K562 (cell line): ENCODE data around the gene CEACAM8. TPM values are rescaled to one million over a fixed set of nuclear protein-coding genes. Genes with fewer than 3 reads are reported as not detected.

Experiments used
- ADNP ChIP-seq: fragments of 200-800 bp; sonication (Bioruptor generic); IDR thresholded peaks from 2 replicates; pipeline ENCODE4 v1.6.1; 2016; ENCODE audit warnings: missing genetic modification characterization, missing compliant biosample characterization
- BRCA1 ChIP-seq, 2 experiments: fragments of 450-650 bp in 1 of 2; sonication (generic) in 1 of 2; formaldehyde crosslinking in 1 of 2; IDR thresholded peaks; 2 replicates each; pipeline versions ENCODE4 v1.5.0 to v1.6.1; 2017 to 2020; ENCODE audit warnings: mild to moderate bottlenecking in 1 of 2, missing genetic modification reagents in 1 of 2
- THRAP3 ChIP-seq: fragments of 450-650 bp; IDR thresholded peaks from 2 replicates; pipeline ENCODE4 v1.6.1; 2016; ENCODE audit warnings: mild to moderate bottlenecking, inconsistent platforms, borderline replicate concordance
- ZNF384 ChIP-seq: IDR thresholded peaks from 2 replicates; pipeline ENCODE4 v1.6.1; 2012; ENCODE audit warnings: low read depth, low read length, improper control_type of control experiment
- polyA plus RNA-seq, 8 experiments: library from polyadenylated mRNA; depleted of rRNA in 4 of 8; stranded (reverse) in 5 of 8; unstranded in 3 of 8; fragments of >200 nt; fragmentation: Nextera tagmentation in 2 of 8; fragmentation: Illumina TruSeq in 1 of 8; extraction: Ambion mirVana in 2 of 8; extraction: Trizol in 1 of 8; gene quantifications; 2 replicates each; pipeline versions ENCODE4 v1.2.1 to v1.2.3, GENCODE V29; 2011 to 2014; ENCODE audit warnings: inconsistent platforms in 1 of 8, missing spikeins in 1 of 8
- total RNA-seq, 7 experiments: library from RNA; depleted of rRNA in 6 of 7; stranded (reverse); fragments of >200 nt in 6 of 7; fragmentation: Illumina TruSeq in 2 of 7; extraction: Trizol in 2 of 7; gene quantifications; 2 replicates each; pipeline versions ENCODE4 v1.2.1 to v1.2.3, GENCODE V29; 2011 to 2021; ENCODE audit warnings: low replicate concordance in 1 of 7
- TF ChIP-seq, protein P1 (sequence below), 3 experiments: IDR thresholded peaks in 2 of 3; conservative IDR thresholded peaks in 1 of 3; 2 replicates each; pipeline ENCODE4 v1.5.1; 2011 to 2012; ENCODE audit warnings: low read length in 3 of 3, mild to moderate bottlenecking in 3 of 3, control low read depth in 2 of 3, improper control_type of control experiment in 1 of 3, inconsistent platforms in 1 of 3, low read depth in 1 of 3, mixed read lengths in 1 of 3, moderate library complexity in 1 of 3; ENCODE audit not compliant: insufficient read depth in 2 of 3
- TF ChIP-seq, protein P2 (sequence below): fragments of 450-650 bp; IDR thresholded peaks from 2 replicates; pipeline ENCODE4 v1.6.1; 2016; ENCODE audit warnings: mild to moderate bottlenecking, moderate library complexity

Gene CEACAM8
- total and polyA plus RNA-seq, 9 of the 15 experiments (the other 6 are each of a cell fraction or from before 2014, with no cell fraction given), result not detected

DNA sequence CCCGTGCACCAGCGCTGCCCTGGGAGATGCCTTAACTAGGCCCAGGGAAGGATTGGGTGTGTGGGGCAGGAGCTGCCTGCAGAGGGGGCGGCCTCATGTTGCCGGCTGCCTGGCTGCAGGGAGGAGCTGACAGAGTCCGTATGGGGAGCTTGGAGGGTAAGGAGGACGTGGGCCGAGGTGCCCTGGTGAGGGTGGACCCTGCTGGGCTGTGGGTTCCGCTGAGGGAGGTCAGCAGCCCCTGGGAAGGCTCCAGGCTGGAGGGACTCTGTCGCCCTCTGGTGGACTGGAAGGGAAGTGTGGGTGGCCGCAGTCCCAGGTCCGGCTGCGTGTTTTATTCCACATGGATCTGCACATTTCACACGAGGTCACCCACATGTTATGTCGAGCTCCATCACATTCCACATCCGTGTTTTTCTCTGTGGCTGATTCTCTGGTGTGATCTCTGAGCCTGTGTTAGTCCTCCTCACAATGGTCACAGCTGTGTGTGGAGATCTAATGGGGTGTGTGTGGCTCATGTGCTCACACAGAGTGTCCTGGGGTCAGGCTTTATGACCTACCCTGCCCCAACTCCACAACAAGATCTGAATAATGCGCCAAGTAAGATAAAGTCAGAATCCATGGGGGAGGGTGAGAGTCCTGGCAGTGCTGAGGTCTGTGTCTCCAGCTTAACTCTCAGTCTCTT is 1.8 kb upstream of the CEACAM8 start (continued):
- no peak for TF ChIP-seq ZNF384
- TF ChIP-seq, protein P1, sequence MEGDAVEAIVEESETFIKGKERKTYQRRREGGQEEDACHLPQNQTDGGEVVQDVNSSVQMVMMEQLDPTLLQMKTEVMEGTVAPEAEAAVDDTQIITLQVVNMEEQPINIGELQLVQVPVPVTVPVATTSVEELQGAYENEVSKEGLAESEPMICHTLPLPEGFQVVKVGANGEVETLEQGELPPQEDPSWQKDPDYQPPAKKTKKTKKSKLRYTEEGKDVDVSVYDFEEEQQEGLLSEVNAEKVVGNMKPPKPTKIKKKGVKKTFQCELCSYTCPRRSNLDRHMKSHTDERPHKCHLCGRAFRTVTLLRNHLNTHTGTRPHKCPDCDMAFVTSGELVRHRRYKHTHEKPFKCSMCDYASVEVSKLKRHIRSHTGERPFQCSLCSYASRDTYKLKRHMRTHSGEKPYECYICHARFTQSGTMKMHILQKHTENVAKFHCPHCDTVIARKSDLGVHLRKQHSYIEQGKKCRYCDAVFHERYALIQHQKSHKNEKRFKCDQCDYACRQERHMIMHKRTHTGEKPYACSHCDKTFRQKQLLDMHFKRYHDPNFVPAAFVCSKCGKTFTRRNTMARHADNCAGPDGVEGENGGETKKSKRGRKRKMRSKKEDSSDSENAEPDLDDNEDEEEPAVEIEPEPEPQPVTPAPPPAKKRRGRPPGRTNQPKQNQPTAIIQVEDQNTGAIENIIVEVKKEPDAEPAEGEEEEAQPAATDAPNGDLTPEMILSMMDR (IDR thresholded peaks at IDR 0.05 in 2 of 3, conservative IDR thresholded peaks at IDR 0.05 in 1 of 3; ENCODE audit: insufficient read depth in 2 of 3, low read depth in 1 of 3, low read length in 3 of 3), result peak; percentile 81 to 92 (median 84)
- TF ChIP-seq BRCA1 (IDR thresholded peaks at IDR 0.05), result no peak
- TF ChIP-seq BRCA1 (CRISPR knock-in tag; IDR thresholded peaks at IDR 0.05), result no peak
- TF ChIP-seq, protein P2, sequence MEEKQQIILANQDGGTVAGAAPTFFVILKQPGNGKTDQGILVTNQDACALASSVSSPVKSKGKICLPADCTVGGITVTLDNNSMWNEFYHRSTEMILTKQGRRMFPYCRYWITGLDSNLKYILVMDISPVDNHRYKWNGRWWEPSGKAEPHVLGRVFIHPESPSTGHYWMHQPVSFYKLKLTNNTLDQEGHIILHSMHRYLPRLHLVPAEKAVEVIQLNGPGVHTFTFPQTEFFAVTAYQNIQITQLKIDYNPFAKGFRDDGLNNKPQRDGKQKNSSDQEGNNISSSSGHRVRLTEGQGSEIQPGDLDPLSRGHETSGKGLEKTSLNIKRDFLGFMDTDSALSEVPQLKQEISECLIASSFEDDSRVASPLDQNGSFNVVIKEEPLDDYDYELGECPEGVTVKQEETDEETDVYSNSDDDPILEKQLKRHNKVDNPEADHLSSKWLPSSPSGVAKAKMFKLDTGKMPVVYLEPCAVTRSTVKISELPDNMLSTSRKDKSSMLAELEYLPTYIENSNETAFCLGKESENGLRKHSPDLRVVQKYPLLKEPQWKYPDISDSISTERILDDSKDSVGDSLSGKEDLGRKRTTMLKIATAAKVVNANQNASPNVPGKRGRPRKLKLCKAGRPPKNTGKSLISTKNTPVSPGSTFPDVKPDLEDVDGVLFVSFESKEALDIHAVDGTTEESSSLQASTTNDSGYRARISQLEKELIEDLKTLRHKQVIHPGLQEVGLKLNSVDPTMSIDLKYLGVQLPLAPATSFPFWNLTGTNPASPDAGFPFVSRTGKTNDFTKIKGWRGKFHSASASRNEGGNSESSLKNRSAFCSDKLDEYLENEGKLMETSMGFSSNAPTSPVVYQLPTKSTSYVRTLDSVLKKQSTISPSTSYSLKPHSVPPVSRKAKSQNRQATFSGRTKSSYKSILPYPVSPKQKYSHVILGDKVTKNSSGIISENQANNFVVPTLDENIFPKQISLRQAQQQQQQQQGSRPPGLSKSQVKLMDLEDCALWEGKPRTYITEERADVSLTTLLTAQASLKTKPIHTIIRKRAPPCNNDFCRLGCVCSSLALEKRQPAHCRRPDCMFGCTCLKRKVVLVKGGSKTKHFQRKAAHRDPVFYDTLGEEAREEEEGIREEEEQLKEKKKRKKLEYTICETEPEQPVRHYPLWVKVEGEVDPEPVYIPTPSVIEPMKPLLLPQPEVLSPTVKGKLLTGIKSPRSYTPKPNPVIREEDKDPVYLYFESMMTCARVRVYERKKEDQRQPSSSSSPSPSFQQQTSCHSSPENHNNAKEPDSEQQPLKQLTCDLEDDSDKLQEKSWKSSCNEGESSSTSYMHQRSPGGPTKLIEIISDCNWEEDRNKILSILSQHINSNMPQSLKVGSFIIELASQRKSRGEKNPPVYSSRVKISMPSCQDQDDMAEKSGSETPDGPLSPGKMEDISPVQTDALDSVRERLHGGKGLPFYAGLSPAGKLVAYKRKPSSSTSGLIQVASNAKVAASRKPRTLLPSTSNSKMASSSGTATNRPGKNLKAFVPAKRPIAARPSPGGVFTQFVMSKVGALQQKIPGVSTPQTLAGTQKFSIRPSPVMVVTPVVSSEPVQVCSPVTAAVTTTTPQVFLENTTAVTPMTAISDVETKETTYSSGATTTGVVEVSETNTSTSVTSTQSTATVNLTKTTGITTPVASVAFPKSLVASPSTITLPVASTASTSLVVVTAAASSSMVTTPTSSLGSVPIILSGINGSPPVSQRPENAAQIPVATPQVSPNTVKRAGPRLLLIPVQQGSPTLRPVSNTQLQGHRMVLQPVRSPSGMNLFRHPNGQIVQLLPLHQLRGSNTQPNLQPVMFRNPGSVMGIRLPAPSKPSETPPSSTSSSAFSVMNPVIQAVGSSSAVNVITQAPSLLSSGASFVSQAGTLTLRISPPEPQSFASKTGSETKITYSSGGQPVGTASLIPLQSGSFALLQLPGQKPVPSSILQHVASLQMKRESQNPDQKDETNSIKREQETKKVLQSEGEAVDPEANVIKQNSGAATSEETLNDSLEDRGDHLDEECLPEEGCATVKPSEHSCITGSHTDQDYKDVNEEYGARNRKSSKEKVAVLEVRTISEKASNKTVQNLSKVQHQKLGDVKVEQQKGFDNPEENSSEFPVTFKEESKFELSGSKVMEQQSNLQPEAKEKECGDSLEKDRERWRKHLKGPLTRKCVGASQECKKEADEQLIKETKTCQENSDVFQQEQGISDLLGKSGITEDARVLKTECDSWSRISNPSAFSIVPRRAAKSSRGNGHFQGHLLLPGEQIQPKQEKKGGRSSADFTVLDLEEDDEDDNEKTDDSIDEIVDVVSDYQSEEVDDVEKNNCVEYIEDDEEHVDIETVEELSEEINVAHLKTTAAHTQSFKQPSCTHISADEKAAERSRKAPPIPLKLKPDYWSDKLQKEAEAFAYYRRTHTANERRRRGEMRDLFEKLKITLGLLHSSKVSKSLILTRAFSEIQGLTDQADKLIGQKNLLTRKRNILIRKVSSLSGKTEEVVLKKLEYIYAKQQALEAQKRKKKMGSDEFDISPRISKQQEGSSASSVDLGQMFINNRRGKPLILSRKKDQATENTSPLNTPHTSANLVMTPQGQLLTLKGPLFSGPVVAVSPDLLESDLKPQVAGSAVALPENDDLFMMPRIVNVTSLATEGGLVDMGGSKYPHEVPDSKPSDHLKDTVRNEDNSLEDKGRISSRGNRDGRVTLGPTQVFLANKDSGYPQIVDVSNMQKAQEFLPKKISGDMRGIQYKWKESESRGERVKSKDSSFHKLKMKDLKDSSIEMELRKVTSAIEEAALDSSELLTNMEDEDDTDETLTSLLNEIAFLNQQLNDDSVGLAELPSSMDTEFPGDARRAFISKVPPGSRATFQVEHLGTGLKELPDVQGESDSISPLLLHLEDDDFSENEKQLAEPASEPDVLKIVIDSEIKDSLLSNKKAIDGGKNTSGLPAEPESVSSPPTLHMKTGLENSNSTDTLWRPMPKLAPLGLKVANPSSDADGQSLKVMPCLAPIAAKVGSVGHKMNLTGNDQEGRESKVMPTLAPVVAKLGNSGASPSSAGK, result no peak
- no peak for TF ChIP-seq ADNP (tag)
- TF ChIP-seq THRAP3, result no peak
